Putamen (tissue), 1 donor: ENCODE measurements around the gene ERGIC2.
"Not testable (repeated sequence)": the region's sequence is repeated elsewhere in the genome, so short reads cannot be mapped to it uniquely, and the experiment has no call there.

Experiments
- DNase-seq: peaks from one replicate; pipeline ENCODE4 v3.0.0-alpha.2; 2016; ENCODE audit warnings: low spot score

ERGIC2 gene

GRCh38 chr12:29299633-29300032, 81.3 kb downstream of the ERGIC2 start:
- no peak for DNase-seq

- no peak for DNase-seq
These were observed 89.7 kb downstream of the ERGIC2 start for GRCh38 chr12:29291226-29291625.

DNA sequence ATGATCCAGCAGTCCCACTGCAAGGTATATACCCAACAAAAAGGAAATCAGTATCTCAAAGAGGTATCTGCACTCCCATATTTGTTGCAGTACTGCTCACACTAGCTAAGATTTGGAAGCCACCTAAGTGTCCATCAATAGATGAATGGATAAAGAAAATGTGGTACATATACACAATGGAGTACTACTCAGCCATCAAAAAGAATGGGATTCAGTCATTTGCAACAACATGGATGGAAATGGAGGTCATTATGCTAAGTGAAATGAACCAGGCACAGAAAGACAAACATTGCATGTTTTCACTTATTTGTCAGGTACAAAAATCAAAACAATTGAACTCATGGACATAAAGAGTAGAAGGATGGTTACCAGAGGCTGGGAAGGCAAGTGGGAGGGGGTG, 90.5 kb downstream of the ERGIC2 start:
- DNase-seq, result not testable (repeated sequence)

DNA sequence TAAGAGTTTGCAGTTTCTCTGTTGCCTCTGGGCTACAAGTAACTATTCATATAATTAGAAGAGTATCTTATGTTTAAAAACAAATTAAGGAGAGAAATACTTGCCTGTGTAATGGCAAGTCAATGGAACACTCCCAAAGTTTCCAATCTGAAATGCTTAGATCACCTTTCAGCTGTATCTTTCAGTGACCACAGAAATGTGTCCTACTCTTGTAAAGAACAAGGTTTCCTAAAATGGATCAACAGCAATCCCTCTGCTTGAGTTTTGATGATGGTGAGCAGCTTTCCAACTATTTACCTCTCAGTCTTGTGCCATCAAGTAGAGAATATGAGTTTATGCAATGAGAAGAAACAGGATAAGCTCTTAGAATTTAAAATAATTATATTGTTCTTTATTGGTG, 92.9 kb downstream of the ERGIC2 start:
- DNase-seq, result no peak

DNA sequence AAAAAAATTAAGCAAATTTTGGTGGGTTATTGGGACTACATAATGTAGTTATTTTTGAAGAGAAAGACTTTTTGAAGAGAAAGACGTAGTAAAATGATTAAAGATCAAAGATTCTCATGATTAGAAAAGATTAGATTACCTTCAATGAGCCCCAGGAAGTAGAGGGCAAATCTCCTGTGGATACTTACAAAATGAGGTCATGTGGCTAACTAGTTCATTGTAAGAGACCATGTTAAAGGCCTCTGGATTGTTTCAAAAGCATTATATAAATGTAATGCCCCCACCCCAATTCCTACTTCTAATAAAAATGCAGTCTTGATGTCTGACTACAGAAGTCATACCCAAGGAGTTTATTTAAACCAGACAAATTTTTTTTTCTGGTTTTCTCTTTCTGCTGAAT, 93.3 kb downstream of the ERGIC2 start:
- no peak for DNase-seq
